Smooth muscle cell (in vitro differentiated cells): Measurements from ENCODE around the gene MACROH2A2. TPM values are rescaled to one million over a fixed set of nuclear protein-coding genes. Genes with fewer than 3 reads are reported as not detected.
A peak's percentile ranks its signal among the peaks of the same experiment; 100 is the strongest.

Experiments used
- DNase-seq: peaks from one replicate; lab custom pipeline; 2025; ENCODE audit not compliant: unreplicated experiment; lab: John Stamatoyannopoulos, UW
- H2AFZ ChIP-seq: fragments of 200-600 bp; sonication (generic); 2 replicates; pipeline ENCODE4 v1.6.0; 2016; ENCODE audit warnings: antibody characterized with exemption, low read depth, mild to moderate bottlenecking
- H3F3A ChIP-seq: fragments of 200-600 bp; sonication (generic); 2 replicates; pipeline ENCODE4 v1.6.0; 2017; ENCODE audit warnings: antibody characterized with exemption, low read depth
- H3K27ac ChIP-seq: fragments of 200-600 bp; sonication (generic); 2 replicates; pipeline ENCODE4 v1.5.1; 2016; ENCODE audit warnings: low read depth, mild to moderate bottlenecking
- H3K27me3 ChIP-seq: fragments of 200-600 bp; sonication (generic); 2 replicates; pipeline ENCODE4 v1.6.1; 2016; ENCODE audit warnings: low read depth, mild to moderate bottlenecking
- H3K36me3 ChIP-seq: fragments of 200-600 bp; sonication (generic); 2 replicates; pipeline ENCODE4 v1.5.1; 2016; ENCODE audit warnings: low read depth
- H3K4me1 ChIP-seq: fragments of 200-600 bp; sonication (generic); 2 replicates; pipeline ENCODE4 v1.5.1; 2016; ENCODE audit warnings: low read depth
- H3K4me2 ChIP-seq: fragments of 200-600 bp; sonication (generic); 2 replicates; pipeline ENCODE4 v1.6.0; 2016; ENCODE audit warnings: mild to moderate bottlenecking
- H3K4me3 ChIP-seq: fragments of 200-600 bp; sonication (generic); 2 replicates; pipeline ENCODE4 v1.5.1; 2016; ENCODE audit warnings: mild to moderate bottlenecking
- H3K79me2 ChIP-seq: fragments of 200-600 bp; sonication (generic); 2 replicates; pipeline ENCODE4 v1.6.0; 2016; ENCODE audit warnings: low read depth, mild to moderate bottlenecking
- H3K9ac ChIP-seq: fragments of 200-600 bp; sonication (generic); 2 replicates; pipeline ENCODE4 v1.6.0; 2016; ENCODE audit warnings: low read depth
- H3K9me3 ChIP-seq: fragments of 200-600 bp; sonication (generic); replicated peaks from 2 replicates; pipeline ENCODE4 v1.5.1; 2016; ENCODE audit warnings: low read depth
- H4K20me1 ChIP-seq: fragments of 200-600 bp; sonication (generic); 2 replicates; pipeline ENCODE4 v1.6.0; 2016; ENCODE audit warnings: low read depth
- WGBS: methylation state at CpG from one replicate; pipeline ENCODE4 v1.1.7; 2016; ENCODE audit warnings: low lambda C conversion rate; 5-methylcytosine and 5-hydroxymethylcytosine counted together
- polyA plus RNA-seq: library from polyadenylated mRNA; unstranded; fragments of >200 nt; fragmentation: Nextera tagmentation; extraction: Ambion mirVana; gene quantifications from 2 replicates; pipeline ENCODE4 v1.2.1, GENCODE V29; 2016
- total RNA-seq: library from RNA; depleted of rRNA; stranded (reverse); fragments of >200 nt; gene quantifications from 2 replicates; pipeline ENCODE4 v1.2.3, GENCODE V29; 2014
- TF ChIP-seq, protein P1 (sequence below): fragments of 200-600 bp; sonication (generic); IDR thresholded peaks from 2 replicates; pipeline ENCODE4 v1.5.1; 2017; ENCODE audit warnings: borderline replicate concordance, mild to moderate bottlenecking, antibody characterized with exemption; ENCODE audit not compliant: insufficient read depth, poor library complexity, severe bottlenecking

Gene MACROH2A2
- total and polyA plus RNA-seq, 2 experiments from 2014 or later, result 13.4 to 14.0 TPM

DNA sequence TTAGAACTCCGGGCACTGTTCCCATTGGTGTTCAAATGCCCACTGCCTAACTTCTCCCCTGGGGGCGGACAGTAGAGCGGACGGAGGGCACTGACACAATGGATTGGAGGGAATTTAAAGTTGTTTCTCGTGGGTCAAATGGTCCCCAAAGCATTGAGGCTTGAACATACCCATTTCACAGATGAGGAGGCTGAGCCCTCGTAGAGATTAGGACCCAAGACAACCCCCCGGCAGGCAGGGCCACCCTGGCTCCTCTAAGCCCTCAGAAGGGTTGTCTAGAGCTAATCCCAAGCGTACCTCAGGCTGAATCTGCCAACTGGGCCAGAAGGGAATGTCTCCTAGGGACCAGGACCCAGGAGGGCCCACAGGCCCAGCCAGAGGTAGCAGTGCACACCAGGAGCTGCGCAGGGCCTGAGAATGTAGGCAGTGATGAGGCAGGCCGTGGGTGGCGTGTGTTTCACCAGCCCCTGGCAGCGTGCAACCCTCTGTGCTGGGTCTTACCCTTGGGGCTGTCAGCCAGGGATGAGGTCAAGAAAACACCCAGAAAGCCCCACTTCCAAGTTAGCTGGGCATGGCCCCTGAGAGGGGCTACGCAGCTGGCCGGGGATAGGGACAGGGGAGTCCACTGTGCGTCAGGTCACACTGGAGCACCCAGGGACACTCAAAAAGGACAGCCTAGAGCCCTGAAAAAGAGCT is 74.2 kb downstream of the MACROH2A2 start:
- Histone ChIP-seq H2AFZ (no peak overlapping the region), H3K36me3 (no peaks in the 10 kb centered on the region), H3K27me3 (no peaks in the 10 kb centered on the region), H4K20me1 (no peaks in the 10 kb centered on the region), H3K27ac (no peak overlapping the region), H3K9ac (no peak overlapping the region), H3F3A (no peaks in the 10 kb centered on the region), H3K4me3 (no peak overlapping the region), H3K79me2 (no peaks in the 10 kb centered on the region), H3K4me2 (no peak overlapping the region), H3K4me1 (no peaks in the 10 kb centered on the region), H3K9me3 (no peaks in the 10 kb centered on the region)
- no peak for DNase-seq
- TF ChIP-seq, protein P1, sequence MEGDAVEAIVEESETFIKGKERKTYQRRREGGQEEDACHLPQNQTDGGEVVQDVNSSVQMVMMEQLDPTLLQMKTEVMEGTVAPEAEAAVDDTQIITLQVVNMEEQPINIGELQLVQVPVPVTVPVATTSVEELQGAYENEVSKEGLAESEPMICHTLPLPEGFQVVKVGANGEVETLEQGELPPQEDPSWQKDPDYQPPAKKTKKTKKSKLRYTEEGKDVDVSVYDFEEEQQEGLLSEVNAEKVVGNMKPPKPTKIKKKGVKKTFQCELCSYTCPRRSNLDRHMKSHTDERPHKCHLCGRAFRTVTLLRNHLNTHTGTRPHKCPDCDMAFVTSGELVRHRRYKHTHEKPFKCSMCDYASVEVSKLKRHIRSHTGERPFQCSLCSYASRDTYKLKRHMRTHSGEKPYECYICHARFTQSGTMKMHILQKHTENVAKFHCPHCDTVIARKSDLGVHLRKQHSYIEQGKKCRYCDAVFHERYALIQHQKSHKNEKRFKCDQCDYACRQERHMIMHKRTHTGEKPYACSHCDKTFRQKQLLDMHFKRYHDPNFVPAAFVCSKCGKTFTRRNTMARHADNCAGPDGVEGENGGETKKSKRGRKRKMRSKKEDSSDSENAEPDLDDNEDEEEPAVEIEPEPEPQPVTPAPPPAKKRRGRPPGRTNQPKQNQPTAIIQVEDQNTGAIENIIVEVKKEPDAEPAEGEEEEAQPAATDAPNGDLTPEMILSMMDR, result no peak
- 95% methylated on average over 15 of the region's 15 CpGs for WGBS

DNA sequence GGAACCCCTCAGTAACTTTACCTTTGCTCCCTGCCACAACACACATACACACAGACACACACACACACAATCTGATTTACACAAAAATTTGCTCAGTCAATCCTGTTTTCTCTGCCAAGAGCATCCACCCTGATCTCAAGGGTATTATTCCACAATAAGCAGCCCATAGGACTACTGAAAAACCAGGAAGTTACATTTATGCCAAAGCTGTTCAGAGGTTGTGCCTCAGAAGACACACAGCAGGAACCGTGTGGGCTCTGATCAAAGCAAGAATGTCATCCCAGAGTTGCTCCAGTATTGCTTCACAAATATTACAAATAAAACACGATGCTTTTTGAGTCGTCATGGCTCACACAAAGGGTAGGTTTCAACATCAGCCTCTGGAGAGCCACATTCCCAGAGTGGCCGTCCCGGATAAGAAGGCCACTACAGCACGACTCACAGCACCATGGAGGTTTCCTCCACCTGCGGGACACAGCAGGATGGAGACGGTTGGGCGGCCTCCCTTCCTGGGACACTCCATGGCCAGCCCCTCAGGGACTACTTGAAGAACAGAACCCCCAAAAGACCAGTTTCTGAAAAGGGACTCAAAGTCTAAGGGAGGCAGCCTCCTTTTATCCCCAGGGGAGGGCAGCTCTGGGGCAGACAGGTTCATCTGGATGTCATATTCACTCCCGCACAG is 78.4 kb downstream of the MACROH2A2 start:
- Histone ChIP-seq H3K27me3 (no peaks in the 10 kb centered on the region), H4K20me1 (no peaks in the 10 kb centered on the region), H3K9ac (no peak overlapping the region), H3F3A (no peaks in the 10 kb centered on the region), H3K27ac (no peak overlapping the region), H3K36me3 (no peaks in the 10 kb centered on the region), H2AFZ (no peak overlapping the region), H3K4me2 (no peak overlapping the region), H3K79me2 (no peaks in the 10 kb centered on the region), H3K4me1 (peaks cover 3% of the 10 kb centered on the region), H3K4me3 (no peak overlapping the region), H3K9me3 (no peaks in the 10 kb centered on the region)
- no peak for DNase-seq
- TF ChIP-seq, protein P1, result no peak
- 72% methylated on average over 10 of the region's 10 CpGs for WGBS

DNA sequence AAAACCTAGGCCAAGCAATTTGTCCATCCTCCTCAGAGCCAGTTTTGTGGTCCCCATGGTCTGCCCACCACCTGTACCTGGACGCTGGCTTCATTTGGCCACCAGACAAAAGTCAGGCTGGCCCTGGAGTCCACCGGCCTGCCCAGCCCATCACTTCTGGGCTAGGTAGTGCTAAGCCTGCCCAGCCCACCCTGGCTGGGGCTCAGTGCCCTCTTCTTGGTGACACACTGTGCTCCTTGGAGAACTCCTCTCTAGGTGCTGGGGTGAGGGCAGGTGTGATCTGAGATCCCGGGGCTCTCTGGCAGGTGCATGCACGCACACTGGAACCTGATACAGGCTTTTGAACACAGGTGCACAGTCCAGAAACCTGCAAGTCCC is 78.9 kb downstream of the MACROH2A2 start:
- WGBS, result 96% methylated on average over 4 of the region's 4 CpGs
- H3K9ac ChIP-seq, result no peak overlapping the region
- H3K27ac ChIP-seq, result no peak overlapping the region

More for the DNA sequence above, 78.9 kb downstream of the MACROH2A2 start:
- DNase-seq, result no peak
- no peak overlapping the region for H2AFZ ChIP-seq
- no peaks in the 10 kb centered on the region for H3F3A ChIP-seq
- H3K79me2 ChIP-seq, result no peaks in the 10 kb centered on the region
- no peaks in the 10 kb centered on the region for H3K9me3 ChIP-seq
- H3K4me3 ChIP-seq, result peak overlapping the region; percentile 67
- H3K36me3 ChIP-seq, result no peaks in the 10 kb centered on the region
- peaks cover 3% of the 10 kb centered on the region for H3K4me1 ChIP-seq
- no peaks in the 10 kb centered on the region for H3K27me3 ChIP-seq
- H4K20me1 ChIP-seq, result no peaks in the 10 kb centered on the region
- TF ChIP-seq, protein P1, result no peak
- H3K4me2 ChIP-seq, result peak overlapping the region; percentile 96
